NT2/D1 (cell line): ENCODE data around the gene MAD1L1.

Experiments
- YY1 ChIP-seq: IDR thresholded peaks from 2 replicates; pipeline ENCODE4 v1.6.1; 2011; ENCODE audit not compliant: insufficient read length, insufficient read depth
- ZNF274 ChIP-seq: IDR thresholded peaks from 2 replicates; pipeline ENCODE4 v1.6.1; 2011; ENCODE audit warnings: mild to moderate bottlenecking, low read depth, low read length

DNA sequence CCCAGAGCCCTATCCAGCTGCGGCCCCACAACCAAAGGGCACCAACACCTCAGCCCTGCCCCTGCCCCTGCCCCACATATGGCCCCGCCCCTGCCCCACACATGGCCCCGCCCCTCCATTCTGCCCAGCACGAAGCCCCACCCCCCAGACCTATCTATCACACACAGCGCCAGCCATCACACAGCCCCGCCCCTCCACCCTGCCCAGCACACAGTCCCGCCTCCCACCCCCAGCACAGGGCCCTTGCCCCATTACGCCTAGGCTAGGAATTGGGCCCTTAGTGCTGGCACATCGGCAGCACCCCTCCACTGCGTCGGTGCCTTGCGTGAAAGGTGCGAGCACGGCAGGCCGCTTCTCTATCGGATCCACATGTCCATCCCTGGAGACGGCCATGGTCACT lies 126.8 kb downstream of the MAD1L1 start:
- TF ChIP-seq ZNF274 (no peak), YY1 (no peak)
